Pancreas (tissue), 10 donors: Measurements from ENCODE around the gene EAF1. TPM values are rescaled to one million over a fixed set of nuclear protein-coding genes. Genes with fewer than 3 reads are reported as not detected.
"Not testable (repeated sequence)": the region's sequence is repeated elsewhere in the genome, so short reads cannot be mapped to it uniquely, and the experiment has no call there.

Source experiments
- ATAC-seq, 4 donors: fragments of 200-7000 bp; cut with Tn5 transposase; one replicate each; pipeline versions ENCODE4 v1.8.0 to v1.9.1; 2020; ENCODE audit warnings: mild to moderate bottlenecking in 4 of 4, moderate library complexity in 4 of 4
- DNase-seq, 6 donors: peaks; one replicate each; pipeline ENCODE4 v3.0.0-alpha.2; 2020
- FAIRE-seq: peaks from 2 replicates; lab custom pipeline; 2012; peaks lifted over from hg19 to GRCh38; lab: Jason Lieb, UNC
- H3K27ac ChIP-seq, 4 donors: fragments of 200-600 bp; sonication (generic); 1 replicate in 3 of 4; 2 replicates in 1 of 4; pipeline versions ENCODE4 v1.5.0 to v1.8.0; 2020
- H3K27me3 ChIP-seq, 4 donors: fragments of 200-600 bp; one replicate each; pipeline ENCODE4 v1.8.0; 2021
- H3K36me3 ChIP-seq, 3 donors: fragments of 200-600 bp; sonication (generic) in 1 of 3; one replicate each; pipeline versions ENCODE4 v1.5.0 to v1.8.0; 2020 to 2021
- H3K4me1 ChIP-seq, 3 donors: fragments of 200-600 bp; one replicate each; pipeline ENCODE4 v1.8.0; 2021
- H3K4me3 ChIP-seq, 4 donors: fragments of 200-600 bp; sonication (generic) in 2 of 4; one replicate each; pipeline versions ENCODE4 v1.5.0 to v1.8.0; 2020 to 2021
- H3K9me3 ChIP-seq, 4 donors: fragments of 200-600 bp; one replicate each; pipeline ENCODE4 v1.8.0; 2021
- CTCF ChIP-seq, 4 donors: fragments of 200-600 bp; sonication (generic) in 3 of 4; IDR thresholded peaks; one replicate each; pipeline versions ENCODE4 v1.5.0 to v1.8.0; 2021; ENCODE audit warnings: antibody characterized with exemption in 4 of 4
- WGBS, 2 donors: extraction: QIAGEN DNeasy Blood & Tissue Kit; methylation state at CpG; one replicate each; pipeline ENCODE4 v1.1.7; 2013; 5-methylcytosine and 5-hydroxymethylcytosine counted together
- intact Hi-C, 3 donors: fragments of 100-400 bp; cut with DNase I; formaldehyde crosslinking; loops; one replicate each; pipeline versions ENCODE4 v1.11.1 to v1.14.2; 2022
- polyA plus RNA-seq, 2 donors: library from polyadenylated mRNA; stranded (reverse); fragments of 200-250 nt; gene quantifications; one replicate each; pipeline ENCODE4 v1.2.3, GENCODE V29; 2013
- total RNA-seq, 6 donors: library from RNA; stranded (reverse); fragmentation: NEBNext Ultra II Directional in 4 of 6; extraction: Animal tissue kit (Norgen Biotek cat#: 25700) in 4 of 6; gene quantifications; one replicate each; pipeline versions ENCODE4 v1.2.1 to v1.2.4, GENCODE V29; 2021 to 2023
- donor health status: healthy with polysubstance abuse.
- donor health status: DM: no; HTN: no; CAD: no; lungs with moderate emphysema.
- donor health status: DM: no; HTN: no; CAD: no.
- donor health status: control.
- donor health status: control.
- donor health status: Bipolar disorder and iron deficiency.
- donor health status: DM: yes; HTN: yes; CAD: no.
- donor health status: DM: no; HTN: no; CAD: no.
- donor health status: DM: no; HTN: no; CAD: no.
- donor health status: DM: yes; HTN: yes; CAD: no.

The EAF1 gene
- total and polyA plus RNA-seq, 8 donors, result 2.1 to 12.0 (median 6.6) TPM

DNA sequence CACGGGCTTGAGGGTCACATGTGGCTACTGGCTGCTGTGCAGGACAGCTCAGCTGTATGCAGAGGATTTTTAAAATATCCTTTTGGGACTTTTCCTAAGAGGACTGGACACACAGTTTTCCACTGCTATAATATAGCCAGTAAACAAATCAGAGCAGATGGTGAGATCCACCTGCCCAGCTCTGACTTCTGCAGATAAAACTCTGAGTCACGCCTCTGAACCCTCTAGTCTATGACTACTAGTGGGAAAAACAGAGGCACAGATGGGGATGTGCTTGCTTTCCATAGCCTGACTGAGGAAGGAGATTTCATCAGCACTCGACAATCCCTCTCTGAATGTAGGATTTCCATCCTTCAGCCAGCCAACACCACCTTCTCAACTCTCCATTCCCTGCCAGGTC, 49.0 kb downstream of the EAF1 start:
- Histone ChIP-seq H3K36me3 (no peaks in the 10 kb centered on the region), H3K27ac (no peak overlapping the region), H3K4me1 (peaks cover 4 to 21% (median 16%) of the 10 kb centered on the region in 3 donors), H3K27me3 (no peaks in the 10 kb centered on the region), H3K9me3 (no peaks in the 10 kb centered on the region), H3K4me3 (no peak overlapping the region)
- FAIRE-seq, result no peak
- DNase-seq, result no peak
- ATAC-seq, result peak in 1 of 4 donors; percentile 38
- intact Hi-C loops, result no loop called here
- no peak for TF ChIP-seq CTCF (IDR thresholded peaks at IDR 0.05)
- WGBS, 2 donors, result 82% methylated on average over 3 of the region's 3 CpGs

DNA sequence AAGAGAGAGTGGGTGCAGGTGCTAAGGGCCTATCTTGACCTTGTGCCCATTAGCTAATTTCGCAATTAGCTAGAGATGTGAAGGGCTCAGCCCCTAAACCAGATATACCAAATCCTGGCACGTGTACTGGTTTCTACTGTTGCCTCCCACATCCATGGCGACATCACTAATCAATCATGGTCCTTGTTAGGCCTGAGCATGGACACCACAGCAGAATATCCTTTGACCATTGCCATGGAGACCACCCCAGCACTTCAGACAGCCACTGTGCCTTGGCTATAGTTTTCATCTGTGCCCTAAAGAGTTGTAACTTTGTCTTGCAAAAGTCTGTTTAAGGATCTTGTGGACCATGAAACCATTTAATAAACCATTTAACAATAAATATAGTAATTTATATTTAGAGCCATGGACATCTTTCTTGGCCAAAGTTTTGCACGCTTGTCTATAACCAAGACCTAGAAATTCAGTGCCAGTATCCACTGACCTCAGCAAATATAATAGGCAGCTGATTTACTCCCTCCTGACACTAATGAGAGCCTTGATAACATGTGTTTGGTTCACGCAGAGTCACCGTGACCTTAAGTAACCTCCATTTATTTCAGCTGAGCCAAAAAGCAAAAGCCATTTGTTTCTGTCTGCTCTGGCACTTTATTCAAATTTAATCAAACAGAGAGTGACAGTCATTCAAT, 50.7 kb downstream of the EAF1 start:
- intact Hi-C loops, result no loop called here
- Histone ChIP-seq H3K9me3 (no peaks in the 10 kb centered on the region), H3K36me3 (no peaks in the 10 kb centered on the region), H3K27ac (peak overlapping the region in 1 of 4 donors; percentile 22), H3K4me1 (peaks cover 4 to 21% (median 16%) of the 10 kb centered on the region in 3 donors), H3K27me3 (no peaks in the 10 kb centered on the region), H3K4me3 (no peak overlapping the region)
- peak in 2 of 6 donors; percentile 32 to 35 for DNase-seq
- no peak for TF ChIP-seq CTCF (IDR thresholded peaks at IDR 0.05)
- 30 to 33% methylated on average over 6 of the region's 6 CpGs for WGBS, 2 donors
- no peak for FAIRE-seq
- peak; percentile 89 to 97 (median 92) for ATAC-seq

GRCh38 chr3:15478640-15478979, 51.2 kb downstream of the EAF1 start:
- no peaks in the 10 kb centered on the region for H3K9me3 ChIP-seq
- DNase-seq, result no peak
- no peak for TF ChIP-seq CTCF (IDR thresholded peaks at IDR 0.05)
- intact Hi-C loops, result no loop called here
- 51 to 54% methylated on average over 5 of the region's 5 CpGs for WGBS, 2 donors
- H3K27ac ChIP-seq, result peak overlapping the region in 1 of 4 donors; percentile 22
- no peaks in the 10 kb centered on the region for H3K27me3 ChIP-seq
- H3K4me3 ChIP-seq, result no peak overlapping the region
- H3K36me3 ChIP-seq, result no peaks in the 10 kb centered on the region
- FAIRE-seq, result no peak
- peaks cover 4 to 21% (median 16%) of the 10 kb centered on the region in 3 donors for H3K4me1 ChIP-seq
- peak in 3 of 4 donors; percentile 10 to 56 (median 28) for ATAC-seq

- Histone ChIP-seq H3K27me3 (no peaks in the 10 kb centered on the region), H3K4me1 (peaks cover 4 to 21% (median 16%) of the 10 kb centered on the region in 3 donors), H3K9me3 (no peaks in the 10 kb centered on the region), H3K36me3 (no peaks in the 10 kb centered on the region), H3K4me3 (no peak overlapping the region), H3K27ac (no peak overlapping the region)
- DNase-seq, result peak in 1 of 6 donors; percentile 30
- TF ChIP-seq CTCF (IDR thresholded peaks at IDR 0.05), result no peak
- intact Hi-C loops, result no loop called here
- no peak for FAIRE-seq
- peak; percentile 11 to 40 (median 28) for ATAC-seq
Measured at GRCh38 chr3:15479400-15480224, 52.2 kb downstream of the EAF1 start.

- ATAC-seq, H3K27ac ChIP-seq, H3K9me3 ChIP-seq, FAIRE-seq, H3K27me3 ChIP-seq, DNase-seq, intact Hi-C loops, H3K36me3 ChIP-seq, H3K4me1 ChIP-seq, H3K4me3 ChIP-seq: not testable (repeated sequence)
- WGBS, 2 donors, result 71 to 76% methylated on average over 6 of the region's 6 CpGs
Measured at GRCh38 chr3:15484551-15484950, 57.2 kb downstream of the EAF1 start.
